ENCODE results near the gene EXOSC2. TPM values are rescaled to one million over a fixed set of nuclear protein-coding genes. Genes with fewer than 3 reads are reported as not detected.

The EXOSC2 gene
- total and polyA plus RNA-seq, 2 of the 4 experiments (the other 2 are of a cell fraction), result 27.0 to 48.6 TPM

- no peak overlapping the region for H4K91ac ChIP-seq (ENCODE audit: insufficient read depth, low read depth, low read length)
- no peak overlapping the region for H3K18ac ChIP-seq (ENCODE audit: low read depth, low read length)
- dilution Hi-C loops (cut with HindIII; ENCODE audit: low sequenced_read_pairs, unreplicated experiment), result no loop called here
- no peak overlapping the region for H2AK5ac ChIP-seq (ENCODE audit: low read depth, low read length)
- no peak overlapping the region for H3K23ac ChIP-seq (ENCODE audit: low read depth, low read length)
- no TSS peak for BruUV-seq (replicated peaks)
- no peak overlapping the region for H2AFZ ChIP-seq (replicated peaks; ENCODE audit: low read length, poor library complexity)
- peaks cover 10% of the 10 kb centered on the region; the same call in 1 of the 2 replicates for H3K9me1 ChIP-seq (ENCODE audit: insufficient read depth, low read length)
- H2BK20ac ChIP-seq (ENCODE audit: low read depth, low read length), result no peak overlapping the region
- no peaks in the 10 kb centered on the region for H3K27me3 ChIP-seq (ENCODE audit: control insufficient read depth, insufficient read depth, low read length)
- DNase-seq, result no peak
- no peak overlapping the region for H2BK15ac ChIP-seq (ENCODE audit: low read depth, low read length)
- ChIA-PET CTCF (no interaction called here), POLR2A (ENCODE audit: unreplicated experiment) (no interaction called here)
- WGBS, 2 experiments (ENCODE audit: extremely low coverage in 2 of 2, insufficient read length in 1 of 2), result no CpG with 5 or more reads among the region's 10 CpGs
- H3K4me3 ChIP-seq (ENCODE audit: insufficient read depth, low read depth, low read length), result no peak overlapping the region
- no peak for ATAC-seq (ENCODE audit: low read depth)
- H2AK9ac ChIP-seq (replicated peaks; ENCODE audit: low read depth, low read length, poor library complexity), result no peak overlapping the region
- no peak overlapping the region for H3K4me2 ChIP-seq (ENCODE audit: low read depth, low read length)
- H3K14ac ChIP-seq (replicated peaks; ENCODE audit: low read depth, low read length), result no peak overlapping the region
- no peak overlapping the region for H3K4ac ChIP-seq (ENCODE audit: low read depth, low read length)
- H4K20me1 ChIP-seq (ENCODE audit: insufficient read depth, low read length), result peaks cover 27% of the 10 kb centered on the region
- H3K9ac ChIP-seq (ENCODE audit: low read depth, low read length), result no peak overlapping the region
- no peaks in the 10 kb centered on the region for H3K36me3 ChIP-seq (ENCODE audit: control insufficient read depth, insufficient read depth, low read length)
- H3K4me1 ChIP-seq (ENCODE audit: control insufficient read depth, insufficient read depth, low read length), result no peaks in the 10 kb centered on the region
- peaks cover 17 to 71% of the 10 kb centered on the region in 2 experiments for H3K79me1 ChIP-seq (ENCODE audit: low read depth in 1 of 2, low read length in 2 of 2)
- intact Hi-C loops (cut with micrococcal nuclease), result no loop called here
- H2BK5ac ChIP-seq (ENCODE audit: low read depth, low read length, poor library complexity, severe bottlenecking), result no peak overlapping the region
- TF ChIP-seq POLR2A (IDR thresholded peaks at IDR 0.05; ENCODE audit: low read depth, low read length) (no peak), MAZ (IDR thresholded peaks at IDR 0.05; ENCODE audit: borderline replicate concordance, low read depth, low read length) (no peak), FOS (IDR thresholded peaks at IDR 0.05; ENCODE audit: low read depth, low read length) (no peak), RCOR1 (IDR thresholded peaks at IDR 0.05; ENCODE audit: insufficient replicate concordance, low read length) (no peak), CTCF (conservative IDR thresholded peaks at IDR 0.05; ENCODE audit: low read depth, low read length) (no peak), SMC3 (IDR thresholded peaks at IDR 0.05; ENCODE audit: low read depth, low read length) (no peak), CEBPB (IDR thresholded peaks at IDR 0.05; ENCODE audit: low read depth, low read length) (no peak), RFX5 (IDR thresholded peaks at IDR 0.05; ENCODE audit: low read depth, low read length) (no peak), MAFK (IDR thresholded peaks at IDR 0.05; ENCODE audit: low read depth, low read length) (no peak), CHD1 (IDR thresholded peaks at IDR 0.05; ENCODE audit: low read depth, low read length) (no peak), MXI1 (IDR thresholded peaks at IDR 0.05; ENCODE audit: borderline replicate concordance, low read depth, low read length) (no peak), RAD21 (IDR thresholded peaks at IDR 0.05; ENCODE audit: low read length) (no peak), USF2 (IDR thresholded peaks at IDR 0.05; ENCODE audit: low read depth, low read length) (no peak), BHLHE40 (IDR thresholded peaks at IDR 0.05; ENCODE audit: low read depth, low read length) (no peak), ELK1 (IDR thresholded peaks at IDR 0.05; ENCODE audit: borderline replicate concordance, low read depth, low read length) (no peak), NFE2L2 (IDR thresholded peaks at IDR 0.05; ENCODE audit: low read depth, low read length) (no peak)
- H4K8ac ChIP-seq (ENCODE audit: low read depth in 2 of 2, low read length in 2 of 2), result no peak overlapping the region
- no peak overlapping the region for H2BK120ac ChIP-seq (ENCODE audit: low read depth, low read length)
- no peak overlapping the region for H3K27ac ChIP-seq (ENCODE audit: insufficient read depth, low read length)
- no peak overlapping the region for H3K56ac ChIP-seq (ENCODE audit: extremely low read depth, insufficient read depth, low read length)
- H3K9me3 ChIP-seq (ENCODE audit: control insufficient read depth, insufficient read depth, low read length), result no peaks in the 10 kb centered on the region
- in situ Hi-C loops (cut with MboI; ENCODE audit: low sequenced_read_pairs), result loop anchor here (5.0 kb wide), 1 partner anchor 37 kb away; no protein-coding TSS in a partner anchor
- no peak overlapping the region for H4K5ac ChIP-seq (ENCODE audit: low read depth, low read length)
These were observed 27.2 kb downstream of the EXOSC2 start for GRCh38 chr9:130720762-130721161.
